ENCODE data around the gene CNTNAP2. TPM values are rescaled to one million over a fixed set of nuclear protein-coding genes. Genes with fewer than 3 reads are reported as not detected.

Gene CNTNAP2
- total and polyA plus RNA-seq, 2 of the 8 experiments (the other 6 are each of a cell fraction or from before 2014, with no cell fraction given): 27.9 to 71.0 TPM

DNA sequence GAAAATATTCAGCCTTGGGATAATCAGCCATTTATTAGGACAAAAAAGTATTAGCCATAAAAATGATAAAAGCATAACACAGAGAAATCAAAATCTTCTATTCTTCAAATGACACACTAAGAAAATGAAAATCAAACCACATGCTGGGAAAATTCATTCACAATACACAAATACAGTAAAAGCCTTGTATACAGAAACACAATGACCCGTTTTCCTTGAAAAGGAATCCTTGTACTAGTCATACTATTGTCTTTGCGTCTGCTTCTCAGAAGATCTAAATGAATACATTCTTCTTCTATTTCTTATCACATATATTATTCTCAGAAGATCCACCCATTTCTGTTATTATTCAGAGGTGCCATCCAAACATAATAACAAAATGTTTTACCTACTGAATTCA, 749.1 kb downstream of the CNTNAP2 start (continued):
- TF ChIP-seq SIN3A (conservative IDR thresholded peaks at IDR 0.05 in 1 of 2, IDR thresholded peaks at IDR 0.05 in 1 of 2; ENCODE audit: low read depth in 1 of 2, low read length in 2 of 2): no peak
- TF ChIP-seq PHF8 (conservative IDR thresholded peaks at IDR 0.05; ENCODE audit: low read depth, low read length): no peak
- no peak for TF ChIP-seq GABPA (IDR thresholded peaks at IDR 0.05; ENCODE audit: borderline replicate concordance, insufficient read depth, low read length)
